HG02943 (cell line): ENCODE results near the gene WIPF3.

Experiments
- ATAC-seq: cut with Tn5 transposase; IDR thresholded peaks from one replicate; pipeline ENCODE4 v1.9.1; 2021; ENCODE audit warnings: mild to moderate bottlenecking, low read depth, moderate library complexity; ENCODE audit not compliant: unreplicated experiment

Gene WIPF3

DNA sequence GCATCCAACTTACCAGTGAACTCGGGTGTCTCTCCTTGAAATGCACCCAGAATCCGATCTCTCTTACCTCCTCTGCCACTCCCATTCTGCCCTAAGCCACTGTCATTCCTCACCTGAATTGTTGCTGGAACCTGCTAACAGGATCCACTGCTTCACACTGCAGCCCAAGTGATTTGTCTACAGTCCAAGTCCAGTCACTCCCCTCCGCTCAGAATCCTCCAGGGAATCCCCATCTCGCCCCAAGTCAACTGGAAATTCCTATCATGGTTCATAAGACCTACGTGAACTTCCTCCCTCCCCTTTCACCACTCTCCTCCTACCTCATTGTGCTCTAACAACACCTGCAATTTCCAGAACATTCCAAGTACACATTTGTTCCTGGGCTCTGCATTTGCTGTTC, 92.0 kb downstream of the WIPF3 start:
- no peak for ATAC-seq

DNA sequence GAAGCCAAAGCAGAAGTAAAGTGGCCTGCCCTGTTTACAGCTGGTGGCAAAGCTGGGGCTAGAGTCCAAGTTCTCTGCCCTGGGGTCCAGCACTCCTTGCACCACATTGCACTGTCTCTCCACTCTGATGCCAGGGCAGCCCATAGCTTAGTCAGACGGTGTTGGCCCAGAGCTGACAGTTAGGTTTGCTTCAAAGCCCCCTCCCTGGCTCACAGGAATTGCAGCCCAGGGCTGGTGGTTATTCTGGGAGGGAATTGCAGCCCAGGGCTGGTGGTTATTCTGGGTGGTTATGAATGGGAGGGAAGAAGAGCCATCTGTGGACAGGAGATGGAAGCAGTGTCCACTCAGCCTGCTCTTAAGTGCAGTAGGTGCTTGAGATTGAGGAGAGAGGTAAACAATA, 94.4 kb downstream of the WIPF3 start:
- no peak for ATAC-seq

DNA sequence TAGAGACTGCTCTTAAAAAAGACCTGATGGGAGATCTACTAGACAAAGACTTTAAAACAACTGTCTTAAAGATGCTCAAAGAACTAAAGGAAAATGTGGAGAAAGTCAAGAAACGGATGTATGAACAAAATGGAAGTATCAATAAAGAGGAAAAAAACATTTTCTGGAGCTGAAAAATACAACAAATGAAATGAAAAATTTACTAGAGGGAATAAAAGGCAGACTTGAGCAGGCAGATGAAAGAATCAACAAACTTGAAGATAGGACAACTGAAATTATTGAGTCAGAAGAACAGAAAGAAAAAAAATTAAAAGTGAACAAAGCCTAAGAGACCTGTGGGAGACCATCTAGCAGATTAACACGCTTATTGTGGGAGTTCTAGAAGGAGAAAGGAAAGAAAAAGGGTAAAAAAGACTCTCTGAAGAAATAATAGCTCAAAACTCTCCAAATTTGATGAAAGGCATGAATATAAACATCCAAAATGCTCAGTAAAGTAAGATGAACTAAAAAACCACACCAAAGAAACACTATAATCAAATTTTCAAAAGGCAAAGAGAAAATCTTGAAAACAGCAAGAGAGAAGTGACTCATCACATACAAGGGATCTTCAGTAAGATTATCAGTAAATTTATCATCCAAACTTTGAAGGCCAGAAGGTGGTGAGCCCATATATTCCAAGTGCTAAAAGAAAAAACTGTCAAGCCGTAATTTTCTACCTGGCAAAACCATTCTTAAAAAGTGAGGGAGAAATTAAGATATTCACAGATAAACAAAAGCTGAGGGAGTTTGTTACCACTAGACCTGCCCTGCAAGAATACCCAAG, 100.1 kb downstream of the WIPF3 start:
- ATAC-seq = no peak

DNA sequence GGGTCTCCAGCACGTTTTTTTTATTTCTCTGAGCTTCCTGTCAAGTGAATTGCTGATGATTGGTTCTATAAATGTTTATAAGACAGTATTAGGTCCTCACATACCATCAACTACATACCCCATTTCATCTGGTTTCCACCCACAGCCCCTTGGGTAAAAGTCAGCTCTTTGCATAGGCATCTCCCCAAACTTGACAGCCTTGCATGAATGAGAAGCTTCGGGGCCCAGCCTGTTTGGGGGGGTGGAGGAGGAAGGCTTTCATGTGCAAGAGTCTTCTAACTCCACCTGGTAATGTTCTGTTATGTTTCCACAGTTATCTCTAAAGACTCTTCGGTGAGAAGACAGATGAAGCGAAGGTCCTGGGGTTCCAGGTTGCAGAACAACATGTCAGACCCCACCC, 107.9 kb downstream of the WIPF3 start:
- ATAC-seq = no peak

DNA sequence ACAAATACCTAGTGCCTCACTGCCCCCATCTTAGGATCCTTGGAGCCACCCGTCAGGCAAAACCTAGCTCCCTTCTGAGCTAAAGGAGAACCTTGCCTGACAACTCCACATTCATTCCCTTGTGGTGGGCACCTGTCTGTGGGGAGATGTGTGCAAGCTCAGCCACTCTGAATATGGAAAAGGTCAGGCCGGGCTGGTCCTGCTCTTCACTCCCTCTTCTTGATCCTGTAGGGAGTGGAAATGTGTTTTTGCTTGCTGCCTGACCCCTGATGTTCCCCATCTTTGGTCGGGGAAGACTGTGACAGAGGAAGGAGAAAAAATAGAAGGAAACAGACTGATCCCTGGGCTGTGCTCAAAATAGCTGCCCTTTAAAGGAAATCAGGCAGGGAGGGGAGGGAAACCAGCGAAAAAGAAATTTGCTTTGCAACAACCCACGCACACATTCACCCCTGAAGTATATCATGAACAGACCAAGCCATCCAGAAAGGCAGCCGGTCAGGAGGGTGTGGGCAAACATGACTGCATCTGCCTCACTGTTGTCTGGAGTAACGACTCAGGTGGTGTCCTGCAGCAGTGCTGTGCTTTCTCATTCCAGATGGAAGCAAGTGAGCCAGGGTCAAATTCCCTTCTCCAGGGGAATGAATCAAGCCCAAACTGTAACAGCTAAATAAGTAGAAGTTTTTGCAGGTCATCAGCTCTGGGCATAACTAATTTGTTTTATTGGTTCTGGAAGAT, 109.3 kb downstream of the WIPF3 start:
- no peak for ATAC-seq

DNA sequence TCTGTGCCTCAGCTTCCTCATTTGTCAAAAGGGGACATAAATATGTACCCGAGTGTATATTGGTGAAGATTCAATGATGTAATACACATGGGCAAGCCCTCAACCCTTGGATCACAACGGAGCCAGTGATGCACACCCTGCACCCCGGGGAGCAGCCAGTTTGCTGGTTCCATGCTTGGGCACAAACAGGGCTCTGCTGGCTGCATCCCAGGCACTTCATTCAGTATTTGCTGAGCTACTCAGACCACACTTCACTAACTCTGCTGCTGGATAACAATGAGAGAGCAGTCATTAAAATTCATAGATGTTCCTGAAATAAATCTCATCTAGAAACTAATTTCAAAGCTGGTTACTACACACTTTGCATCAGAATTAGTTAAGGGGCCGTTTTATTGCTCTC, 111.3 kb downstream of the WIPF3 start:
- ATAC-seq = no peak

DNA sequence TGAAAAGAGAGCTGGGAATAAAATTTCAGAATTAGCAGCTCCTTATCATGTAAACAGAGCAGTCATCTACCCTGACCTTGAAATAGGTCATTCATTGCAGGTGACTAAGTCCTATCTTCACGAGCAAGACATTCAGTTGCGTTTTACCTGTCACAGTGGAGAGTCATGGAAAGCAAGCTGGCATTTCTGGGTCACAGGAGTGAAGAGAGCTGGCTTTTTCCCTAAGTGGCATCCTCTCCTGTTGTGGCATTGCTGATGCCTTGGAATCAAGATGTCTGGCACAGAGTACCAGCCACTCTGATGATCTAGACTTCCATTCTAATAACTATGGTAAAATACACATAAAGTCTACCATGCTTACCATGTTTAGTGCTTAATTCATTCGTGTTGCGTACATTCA, 112.5 kb downstream of the WIPF3 start:
- ATAC-seq = no peak

DNA sequence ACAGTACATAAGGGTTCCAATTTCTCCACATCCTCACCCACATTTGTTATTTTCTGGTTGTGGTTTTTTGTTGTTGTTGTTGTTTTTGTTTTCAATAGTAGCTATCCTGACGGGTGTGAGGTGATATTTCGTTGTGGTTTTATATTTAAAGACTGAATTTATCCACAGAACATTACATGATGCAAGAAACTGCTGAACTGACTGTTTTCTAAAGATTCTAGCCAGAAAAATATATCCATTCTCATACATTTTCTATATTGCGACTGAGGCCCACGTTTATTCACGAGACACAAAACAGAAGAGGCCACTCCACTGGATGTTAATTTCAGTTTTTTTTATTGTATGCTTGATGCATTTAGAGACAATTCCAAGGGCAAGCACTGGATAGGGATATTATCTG, 113.5 kb downstream of the WIPF3 start:
- ATAC-seq = no peak

DNA sequence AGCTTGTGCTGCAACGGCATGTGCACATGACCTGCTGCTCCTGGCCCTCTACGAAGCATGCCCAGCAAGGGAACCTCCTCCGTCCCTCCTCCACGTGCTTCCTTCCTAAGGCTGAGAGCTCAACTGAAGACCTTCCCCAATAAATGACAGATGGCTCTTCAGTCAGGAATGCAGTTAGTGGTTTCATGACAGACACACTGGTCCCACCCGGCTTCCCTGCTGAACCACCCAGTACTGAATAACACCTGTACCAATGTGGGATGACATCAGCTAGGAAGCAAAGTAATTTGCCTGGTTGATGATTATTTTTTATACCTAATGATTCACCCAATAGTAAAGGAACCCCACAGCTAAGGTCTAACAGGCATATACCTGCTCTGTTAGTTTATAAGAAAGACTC, 114.2 kb downstream of the WIPF3 start:
- no peak for ATAC-seq

DNA sequence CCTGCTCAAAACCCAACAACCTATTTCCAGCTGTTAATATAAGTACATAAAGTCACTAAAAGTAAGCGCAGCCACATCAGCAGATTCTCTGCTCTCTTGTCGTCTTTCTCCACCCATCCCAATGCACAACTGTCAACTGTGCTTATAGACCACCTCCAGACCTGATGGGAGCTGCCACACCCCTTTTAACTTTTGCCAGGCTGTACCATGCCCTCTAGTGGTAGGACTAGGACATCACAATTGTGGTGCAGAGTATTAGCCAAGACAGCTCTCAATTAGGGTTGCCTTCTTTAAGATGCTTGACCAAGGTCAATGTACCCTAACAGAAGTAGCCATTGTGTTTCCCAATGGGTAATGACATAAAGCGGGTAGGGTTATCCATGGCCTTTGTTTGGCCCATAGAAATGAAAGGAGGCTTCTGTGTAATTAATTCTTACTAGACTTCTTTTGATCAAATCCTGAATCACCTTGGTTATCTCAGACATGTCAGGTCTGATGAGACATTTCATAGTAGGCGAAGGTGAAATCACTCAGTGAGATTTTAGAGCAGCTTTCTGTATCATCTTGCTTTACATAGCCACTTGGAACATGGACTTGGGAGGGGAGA, 115.2 kb downstream of the WIPF3 start:
- ATAC-seq = peak; percentile 80

DNA sequence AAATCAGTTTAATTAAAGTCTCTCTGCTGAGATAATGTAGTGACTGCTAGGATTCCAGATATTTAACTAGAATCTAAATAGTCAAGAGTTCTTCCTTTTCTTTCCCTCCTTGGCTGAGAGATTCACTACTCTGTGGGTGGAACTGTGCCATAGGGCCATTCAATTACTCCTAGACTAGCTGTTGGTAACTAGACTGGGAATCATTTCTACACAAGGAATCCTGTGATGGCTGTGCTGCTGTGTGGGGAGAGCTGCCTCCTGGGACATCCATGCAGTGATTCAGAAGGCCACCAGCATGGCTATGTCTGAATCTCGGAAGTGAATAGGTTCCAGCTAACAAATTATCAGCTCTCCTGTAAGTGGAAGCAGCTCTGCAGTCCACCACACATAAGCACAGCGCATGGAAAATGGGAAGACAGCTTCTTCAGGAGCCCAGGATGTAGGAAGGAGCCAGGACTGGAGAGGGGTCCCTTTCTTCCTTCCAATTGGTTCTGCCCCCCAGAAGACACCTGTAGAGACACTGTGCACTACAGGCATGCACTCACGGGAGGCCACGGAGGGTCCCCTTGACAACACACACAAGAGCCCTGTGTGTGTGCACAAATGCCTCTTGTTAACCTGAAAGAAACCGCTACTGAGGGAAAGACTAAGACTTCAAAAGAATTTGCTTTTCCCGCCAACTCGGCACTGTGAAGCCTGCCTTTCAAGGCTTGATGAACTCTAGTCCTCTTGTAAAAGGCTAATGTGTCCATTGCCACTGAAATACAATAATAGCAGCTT, 116.8 kb downstream of the WIPF3 start:
- ATAC-seq = no peak

DNA sequence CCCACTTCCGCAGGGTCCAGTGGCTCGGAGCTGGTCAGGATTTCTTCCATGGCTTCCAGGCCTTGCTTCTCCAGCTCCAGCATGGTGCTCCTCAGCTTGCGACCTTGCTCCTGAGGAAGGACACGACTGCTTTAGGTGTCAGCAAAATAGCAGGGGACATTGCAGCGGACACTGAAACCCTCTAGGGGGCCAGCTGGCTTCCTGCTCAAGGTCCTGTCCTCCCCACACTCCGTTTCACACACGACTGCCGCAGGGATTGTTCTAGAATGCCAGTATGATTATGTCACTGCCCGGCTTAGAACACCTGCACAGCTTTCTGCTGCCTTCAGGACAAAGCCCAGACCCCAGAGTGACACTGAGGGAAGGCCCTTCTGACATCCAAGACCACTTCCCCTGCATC, 117.7 kb downstream of the WIPF3 start:
- no peak for ATAC-seq

DNA sequence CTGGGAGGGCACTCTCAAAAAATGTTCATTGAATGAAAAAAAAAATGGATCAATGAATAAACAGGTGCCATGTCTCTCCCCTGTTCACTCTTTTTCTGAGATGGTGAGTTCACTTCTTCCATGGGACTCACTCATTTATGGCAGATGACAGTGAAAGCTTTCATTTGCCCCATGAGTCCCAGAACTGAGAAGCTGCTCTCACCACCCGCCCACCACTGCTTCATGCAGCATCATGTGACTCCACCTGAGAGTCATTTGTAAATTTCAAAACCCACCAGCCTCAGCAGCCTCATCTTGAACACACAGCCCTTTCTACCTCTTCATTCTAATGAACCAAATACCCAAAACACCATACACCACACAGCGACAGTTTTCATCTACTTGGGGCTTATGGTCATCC, 118.4 kb downstream of the WIPF3 start:
- no peak for ATAC-seq

DNA sequence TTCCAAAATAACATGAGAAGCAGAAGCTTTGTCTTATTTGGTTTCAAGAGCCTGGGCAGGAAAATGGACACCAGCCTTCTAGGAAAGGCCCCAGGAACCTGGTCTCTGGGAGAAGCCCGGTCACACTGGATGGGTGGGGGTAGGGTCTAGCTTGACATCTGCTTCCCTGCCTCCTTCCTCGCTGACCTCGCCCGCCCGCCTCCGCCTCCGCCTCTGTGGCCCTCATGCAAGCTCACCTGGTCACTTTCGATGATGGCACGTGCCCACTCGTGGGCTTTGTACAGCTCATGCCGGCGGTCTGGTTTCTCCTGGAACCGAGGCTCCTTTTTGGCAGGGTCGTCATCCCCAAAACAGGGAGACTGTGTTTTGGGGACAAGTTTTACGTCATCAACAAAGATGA, 119.9 kb downstream of the WIPF3 start:
- no peak for ATAC-seq

DNA sequence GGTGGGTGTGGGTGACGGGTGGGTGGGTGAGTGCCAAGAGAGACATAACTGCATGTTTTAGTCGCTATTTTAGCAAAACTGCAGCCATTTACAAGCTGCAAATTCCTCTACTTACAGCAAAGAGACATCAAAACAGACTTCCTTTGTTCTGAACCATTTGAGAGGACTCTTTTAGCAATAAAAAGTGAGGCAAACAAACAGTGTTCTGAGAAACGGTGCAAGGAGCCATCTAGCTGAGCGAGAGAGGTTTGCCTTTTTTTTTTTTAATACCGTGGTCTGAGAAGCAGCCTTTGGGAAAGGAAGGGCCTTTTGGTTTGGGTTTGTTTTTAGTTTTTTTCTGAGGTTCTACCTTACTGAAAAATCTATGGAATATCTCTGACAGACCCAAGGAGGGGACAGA, 120.4 kb downstream of the WIPF3 start:
- ATAC-seq = no peak

DNA sequence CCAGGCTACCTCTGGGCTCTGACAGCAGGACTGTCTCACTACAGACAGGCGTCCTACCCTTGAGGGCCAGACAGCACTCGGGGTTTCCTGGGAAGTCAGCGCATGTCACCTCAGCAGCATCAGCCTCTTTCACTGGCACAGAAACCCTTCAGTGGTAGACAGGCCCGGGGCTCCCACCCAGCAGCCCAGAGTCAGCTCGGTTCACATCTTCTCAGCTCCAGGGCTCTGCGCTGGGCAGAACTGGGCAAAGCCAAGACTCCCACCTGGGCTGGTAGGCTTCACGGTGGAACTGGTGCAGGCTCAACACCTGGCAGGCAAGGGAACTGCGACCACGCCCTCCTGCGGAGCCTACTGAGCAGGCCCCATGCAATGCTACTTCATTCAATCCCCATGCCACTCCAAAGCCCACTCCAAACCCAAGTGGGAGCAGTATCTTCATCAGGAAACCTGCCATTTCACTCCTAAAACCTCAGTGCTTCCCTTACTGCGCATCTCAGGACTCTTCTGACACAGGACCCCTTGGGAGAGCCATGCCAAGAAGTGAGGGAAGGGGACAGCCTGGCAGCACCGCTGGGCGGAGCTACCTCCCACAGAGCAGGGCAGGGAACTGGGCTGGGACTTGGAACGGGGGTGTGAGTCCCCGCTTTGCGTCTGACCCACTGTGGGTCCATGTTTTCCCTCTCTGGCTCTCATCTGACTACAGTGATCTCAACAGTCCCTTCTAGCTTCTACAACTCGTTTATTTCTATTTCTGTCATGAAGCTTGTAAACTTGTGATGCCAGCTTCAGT, 122.9 kb downstream of the WIPF3 start:
- ATAC-seq = no peak

DNA sequence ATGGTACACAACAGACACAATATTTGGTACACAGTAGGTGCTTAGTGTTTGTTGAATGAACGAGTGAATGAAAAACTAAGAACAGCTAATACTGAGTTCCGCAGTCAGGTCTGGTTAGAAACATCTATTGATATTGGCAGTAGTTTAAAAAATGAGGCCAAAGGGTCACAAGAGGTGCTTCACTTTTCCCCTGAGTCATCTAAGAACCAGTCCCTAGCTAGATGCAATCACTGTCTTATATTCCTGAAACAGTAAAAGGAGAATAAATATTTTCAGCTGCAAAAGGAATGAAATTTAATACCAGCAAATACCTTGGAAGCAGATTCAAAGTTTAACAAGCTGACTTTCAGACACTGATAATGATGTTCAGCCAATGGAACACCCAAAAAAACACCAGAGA, 128.8 kb downstream of the WIPF3 start:
- no peak for ATAC-seq

DNA sequence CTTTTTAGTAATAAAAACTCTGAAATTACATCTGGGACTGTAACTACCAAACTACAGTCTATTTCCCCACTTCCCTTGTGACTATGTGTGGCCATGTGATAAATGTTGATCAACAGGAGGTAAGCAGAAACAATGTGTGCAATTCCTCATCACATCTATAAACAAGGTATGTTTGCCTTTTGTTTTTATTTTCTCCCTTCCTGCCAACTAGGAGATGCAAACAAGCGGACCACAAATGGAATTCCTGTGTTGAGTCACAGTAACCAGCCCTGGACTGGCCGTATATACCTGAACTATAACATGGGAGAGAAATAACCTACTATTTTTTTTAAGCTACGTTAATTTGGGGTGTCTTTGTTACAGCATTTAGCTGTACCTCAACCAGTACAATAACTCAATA, 130.8 kb downstream of the WIPF3 start:
- ATAC-seq = no peak

DNA sequence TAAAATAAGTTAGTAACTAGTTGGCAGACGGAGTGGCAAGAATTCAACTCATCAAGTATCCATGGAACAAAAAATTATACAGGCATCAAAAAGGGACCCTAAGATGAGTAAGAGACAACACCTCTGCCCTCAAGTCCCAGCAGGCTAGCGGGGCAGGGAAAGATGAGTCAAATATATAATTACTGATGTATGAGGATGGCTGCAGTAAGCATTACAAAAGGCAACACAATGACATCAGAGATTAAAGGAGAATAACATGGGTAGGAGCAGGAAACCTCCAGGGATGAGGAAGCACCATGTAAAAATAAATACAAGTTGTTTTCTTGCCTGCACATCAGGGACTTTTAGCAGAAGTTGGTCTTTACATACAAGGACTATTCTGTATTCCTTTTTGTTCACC, 133.9 kb downstream of the WIPF3 start:
- ATAC-seq = no peak

DNA sequence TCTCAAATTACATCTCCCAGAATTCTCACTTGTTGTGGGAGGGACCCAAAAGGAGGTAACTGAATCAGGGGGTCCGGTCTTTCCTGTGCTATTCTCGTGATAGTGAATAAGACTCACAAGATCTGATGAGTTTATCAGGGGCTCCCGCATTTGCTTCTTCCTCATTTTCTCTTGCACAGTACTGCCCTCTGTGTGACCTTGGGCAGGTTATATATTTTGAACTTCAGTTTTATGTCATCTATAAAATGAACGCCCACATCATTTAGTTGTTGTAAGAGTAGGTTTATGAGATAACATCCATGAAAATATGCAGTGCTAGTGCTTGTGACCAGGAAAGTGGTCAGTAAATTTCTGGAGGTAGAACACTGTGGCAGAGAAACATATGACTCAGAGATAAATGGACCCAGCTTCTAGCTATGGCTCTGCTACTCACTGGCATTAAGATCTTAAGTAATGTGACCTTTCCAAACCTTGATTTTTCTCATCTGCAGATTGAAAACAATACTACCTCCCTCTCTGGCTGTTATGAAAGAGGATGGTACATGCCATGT, 139.0 kb downstream of the WIPF3 start:
- ATAC-seq = no peak
